ENCODE measurements around the gene FBXO27. TPM values are rescaled to one million over a fixed set of nuclear protein-coding genes. Genes with fewer than 3 reads are reported as not detected.
"Not testable (repeated sequence)": the region's sequence is repeated elsewhere in the genome, so short reads cannot be mapped to it uniquely, and the experiment has no call there.

The FBXO27 gene
- polyA plus RNA-seq, 1 donor from 2014 or later, result 2.7 TPM

DNA sequence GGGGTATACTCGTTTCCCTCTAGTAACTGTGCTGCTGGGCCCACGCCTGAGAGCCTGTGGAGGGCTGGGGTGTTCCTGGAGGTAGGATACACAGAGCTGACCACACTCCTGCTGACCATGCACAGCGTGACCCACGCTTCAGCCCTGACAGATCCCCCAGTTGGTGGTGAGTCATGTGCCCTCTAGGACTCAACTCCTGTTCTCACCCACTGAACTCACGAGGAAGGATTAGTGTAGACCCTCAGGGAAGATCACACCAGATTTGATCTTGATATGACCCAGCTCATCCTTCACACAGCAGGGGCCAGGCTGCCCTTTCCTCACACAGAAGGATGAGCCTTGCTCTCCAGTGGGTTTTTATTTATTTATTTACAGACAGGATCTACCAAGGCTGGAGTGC, 38.5 kb upstream of the FBXO27 start:
- no peak overlapping the region for H2AFZ ChIP-seq (ENCODE audit: low read depth, low read length)
- no peaks in the 10 kb centered on the region for H3K79me2 ChIP-seq (replicated peaks; ENCODE audit: insufficient read depth, low read length)
- H3K4me2 ChIP-seq (ENCODE audit: low read length), result no peak overlapping the region
- H3K4me3 ChIP-seq (ENCODE audit: low read length), result no peak overlapping the region
- no peak overlapping the region for H3K9ac ChIP-seq (ENCODE audit: low read length)
- no peaks in the 10 kb centered on the region for H3K36me3 ChIP-seq (ENCODE audit: insufficient read depth, low read length)
- H3K9me3 ChIP-seq (ENCODE audit: low read length), result no peaks in the 10 kb centered on the region
- no peaks in the 10 kb centered on the region for H3F3A ChIP-seq (ENCODE audit: insufficient read depth, low read length, poor library complexity, severe bottlenecking)
- no peaks in the 10 kb centered on the region for H3K27me3 ChIP-seq (ENCODE audit: insufficient read depth, low read depth, low read length)
- TF ChIP-seq POLR2AphosphoS5 (IDR thresholded peaks at IDR 0.05) (no peak), SMC3 (conservative IDR thresholded peaks at IDR 0.05; ENCODE audit: poor library complexity) (no peak), TAF1 (IDR thresholded peaks at IDR 0.05; ENCODE audit: low read depth) (no peak), EZH2 (IDR thresholded peaks at IDR 0.05; ENCODE audit: borderline replicate concordance, insufficient read depth, low read length, poor library complexity, severe bottlenecking) (no peak), MXI1 (conservative IDR thresholded peaks at IDR 0.05; ENCODE audit: poor library complexity, severe bottlenecking) (no peak), RAD21 (conservative IDR thresholded peaks at IDR 0.05) (no peak), EP300 (conservative IDR thresholded peaks at IDR 0.05; ENCODE audit: poor library complexity, severe bottlenecking) (no peak)
- TF ChIP-seq, protein P1, sequence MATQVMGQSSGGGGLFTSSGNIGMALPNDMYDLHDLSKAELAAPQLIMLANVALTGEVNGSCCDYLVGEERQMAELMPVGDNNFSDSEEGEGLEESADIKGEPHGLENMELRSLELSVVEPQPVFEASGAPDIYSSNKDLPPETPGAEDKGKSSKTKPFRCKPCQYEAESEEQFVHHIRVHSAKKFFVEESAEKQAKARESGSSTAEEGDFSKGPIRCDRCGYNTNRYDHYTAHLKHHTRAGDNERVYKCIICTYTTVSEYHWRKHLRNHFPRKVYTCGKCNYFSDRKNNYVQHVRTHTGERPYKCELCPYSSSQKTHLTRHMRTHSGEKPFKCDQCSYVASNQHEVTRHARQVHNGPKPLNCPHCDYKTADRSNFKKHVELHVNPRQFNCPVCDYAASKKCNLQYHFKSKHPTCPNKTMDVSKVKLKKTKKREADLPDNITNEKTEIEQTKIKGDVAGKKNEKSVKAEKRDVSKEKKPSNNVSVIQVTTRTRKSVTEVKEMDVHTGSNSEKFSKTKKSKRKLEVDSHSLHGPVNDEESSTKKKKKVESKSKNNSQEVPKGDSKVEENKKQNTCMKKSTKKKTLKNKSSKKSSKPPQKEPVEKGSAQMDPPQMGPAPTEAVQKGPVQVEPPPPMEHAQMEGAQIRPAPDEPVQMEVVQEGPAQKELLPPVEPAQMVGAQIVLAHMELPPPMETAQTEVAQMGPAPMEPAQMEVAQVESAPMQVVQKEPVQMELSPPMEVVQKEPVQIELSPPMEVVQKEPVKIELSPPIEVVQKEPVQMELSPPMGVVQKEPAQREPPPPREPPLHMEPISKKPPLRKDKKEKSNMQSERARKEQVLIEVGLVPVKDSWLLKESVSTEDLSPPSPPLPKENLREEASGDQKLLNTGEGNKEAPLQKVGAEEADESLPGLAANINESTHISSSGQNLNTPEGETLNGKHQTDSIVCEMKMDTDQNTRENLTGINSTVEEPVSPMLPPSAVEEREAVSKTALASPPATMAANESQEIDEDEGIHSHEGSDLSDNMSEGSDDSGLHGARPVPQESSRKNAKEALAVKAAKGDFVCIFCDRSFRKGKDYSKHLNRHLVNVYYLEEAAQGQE (IDR thresholded peaks at IDR 0.05; ENCODE audit: borderline replicate concordance), result no peak
- TF ChIP-seq, protein P2, sequence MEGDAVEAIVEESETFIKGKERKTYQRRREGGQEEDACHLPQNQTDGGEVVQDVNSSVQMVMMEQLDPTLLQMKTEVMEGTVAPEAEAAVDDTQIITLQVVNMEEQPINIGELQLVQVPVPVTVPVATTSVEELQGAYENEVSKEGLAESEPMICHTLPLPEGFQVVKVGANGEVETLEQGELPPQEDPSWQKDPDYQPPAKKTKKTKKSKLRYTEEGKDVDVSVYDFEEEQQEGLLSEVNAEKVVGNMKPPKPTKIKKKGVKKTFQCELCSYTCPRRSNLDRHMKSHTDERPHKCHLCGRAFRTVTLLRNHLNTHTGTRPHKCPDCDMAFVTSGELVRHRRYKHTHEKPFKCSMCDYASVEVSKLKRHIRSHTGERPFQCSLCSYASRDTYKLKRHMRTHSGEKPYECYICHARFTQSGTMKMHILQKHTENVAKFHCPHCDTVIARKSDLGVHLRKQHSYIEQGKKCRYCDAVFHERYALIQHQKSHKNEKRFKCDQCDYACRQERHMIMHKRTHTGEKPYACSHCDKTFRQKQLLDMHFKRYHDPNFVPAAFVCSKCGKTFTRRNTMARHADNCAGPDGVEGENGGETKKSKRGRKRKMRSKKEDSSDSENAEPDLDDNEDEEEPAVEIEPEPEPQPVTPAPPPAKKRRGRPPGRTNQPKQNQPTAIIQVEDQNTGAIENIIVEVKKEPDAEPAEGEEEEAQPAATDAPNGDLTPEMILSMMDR (IDR thresholded peaks at IDR 0.05; ENCODE audit: poor library complexity, severe bottlenecking), result no peak
- H4K20me1 ChIP-seq (ENCODE audit: insufficient read depth), result no peaks in the 10 kb centered on the region
- no peaks in the 10 kb centered on the region for H3K9me2 ChIP-seq (ENCODE audit: insufficient read depth, low read length)
- H3K27ac ChIP-seq (ENCODE audit: low read length), result no peak overlapping the region

DNA sequence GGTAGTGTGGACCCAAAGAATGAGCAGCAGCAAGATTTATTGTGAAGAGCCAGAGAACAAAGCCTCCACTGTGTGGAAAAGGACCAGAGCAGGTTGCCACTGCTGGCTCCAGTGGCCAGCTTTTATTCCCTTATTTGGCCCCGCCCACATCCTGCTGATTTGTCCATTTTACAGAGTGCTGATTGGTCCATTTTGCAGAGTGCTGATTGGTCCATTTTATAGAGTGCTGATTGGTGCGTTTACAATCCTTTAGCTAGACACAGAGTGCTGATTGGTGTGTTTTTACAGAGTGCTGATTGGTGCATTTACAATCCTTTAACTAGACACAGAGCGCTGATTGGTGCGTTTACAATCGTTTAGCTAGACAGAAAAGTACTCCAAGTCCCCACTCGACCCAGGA, 35.9 kb upstream of the FBXO27 start:
- H3K4me2 ChIP-seq (ENCODE audit: low read length); H3K9me3 ChIP-seq (ENCODE audit: low read length); H3K4me3 ChIP-seq (ENCODE audit: low read length); H3K79me2 ChIP-seq (replicated peaks; ENCODE audit: insufficient read depth, low read length); H2AFZ ChIP-seq (ENCODE audit: low read depth, low read length); H3K9ac ChIP-seq (ENCODE audit: low read length); H3K9me2 ChIP-seq (ENCODE audit: insufficient read depth, low read length); H3F3A ChIP-seq (ENCODE audit: insufficient read depth, low read length, poor library complexity, severe bottlenecking); H4K20me1 ChIP-seq (ENCODE audit: insufficient read depth); H3K27me3 ChIP-seq (ENCODE audit: insufficient read depth, low read depth, low read length); H3K27ac ChIP-seq (ENCODE audit: low read length); H3K36me3 ChIP-seq (ENCODE audit: insufficient read depth, low read length): not testable (repeated sequence)

DNA sequence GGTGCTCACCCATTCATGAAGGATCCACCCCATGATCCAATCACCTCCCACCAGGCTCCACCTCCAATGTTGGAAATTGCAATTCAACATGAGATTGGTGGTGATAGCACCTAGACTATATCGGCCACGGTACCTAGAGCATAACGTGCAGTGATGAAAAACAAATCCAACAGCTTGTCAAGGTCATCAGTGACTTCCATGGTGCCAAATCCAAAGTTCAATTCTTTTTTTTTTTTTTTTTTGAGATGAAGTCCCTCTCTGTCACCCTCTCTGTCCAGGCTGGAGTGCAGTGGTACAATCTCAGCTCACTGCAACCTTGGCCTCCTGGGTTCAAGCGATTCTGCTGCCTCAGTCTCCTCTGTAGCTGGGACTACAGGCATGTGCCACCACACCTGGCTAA, 34.8 kb upstream of the FBXO27 start:
- Histone ChIP-seq H3K79me2 (replicated peaks; ENCODE audit: insufficient read depth, low read length) (no peaks in the 10 kb centered on the region), H3K27me3 (ENCODE audit: insufficient read depth, low read depth, low read length) (no peaks in the 10 kb centered on the region), H3K27ac (ENCODE audit: low read length) (no peak overlapping the region), H4K20me1 (ENCODE audit: insufficient read depth) (no peaks in the 10 kb centered on the region), H3K36me3 (ENCODE audit: insufficient read depth, low read length) (no peaks in the 10 kb centered on the region), H3K9me2 (ENCODE audit: insufficient read depth, low read length) (no peaks in the 10 kb centered on the region), H3K4me3 (ENCODE audit: low read length) (no peak overlapping the region), H3F3A (ENCODE audit: insufficient read depth, low read length, poor library complexity, severe bottlenecking) (no peaks in the 10 kb centered on the region), H3K9me3 (ENCODE audit: low read length) (no peaks in the 10 kb centered on the region), H2AFZ (ENCODE audit: low read depth, low read length) (no peak overlapping the region), H3K9ac (ENCODE audit: low read length) (no peak overlapping the region), H3K4me2 (ENCODE audit: low read length) (no peak overlapping the region)
- TF ChIP-seq, protein P2 (IDR thresholded peaks at IDR 0.05; ENCODE audit: poor library complexity, severe bottlenecking), result no peak
- TF ChIP-seq, protein P1 (IDR thresholded peaks at IDR 0.05; ENCODE audit: borderline replicate concordance), result no peak
- TF ChIP-seq EZH2 (IDR thresholded peaks at IDR 0.05; ENCODE audit: borderline replicate concordance, insufficient read depth, low read length, poor library complexity, severe bottlenecking) (no peak), TAF1 (IDR thresholded peaks at IDR 0.05; ENCODE audit: low read depth) (no peak), MXI1 (conservative IDR thresholded peaks at IDR 0.05; ENCODE audit: poor library complexity, severe bottlenecking) (no peak), SMC3 (conservative IDR thresholded peaks at IDR 0.05; ENCODE audit: poor library complexity) (no peak), RAD21 (conservative IDR thresholded peaks at IDR 0.05) (no peak), EP300 (conservative IDR thresholded peaks at IDR 0.05; ENCODE audit: poor library complexity, severe bottlenecking) (no peak), POLR2AphosphoS5 (IDR thresholded peaks at IDR 0.05) (no peak)

Measured in neural cell (in vitro differentiated cells).